ENCODE measurements around the gene RNLS.

Gene RNLS

DNA sequence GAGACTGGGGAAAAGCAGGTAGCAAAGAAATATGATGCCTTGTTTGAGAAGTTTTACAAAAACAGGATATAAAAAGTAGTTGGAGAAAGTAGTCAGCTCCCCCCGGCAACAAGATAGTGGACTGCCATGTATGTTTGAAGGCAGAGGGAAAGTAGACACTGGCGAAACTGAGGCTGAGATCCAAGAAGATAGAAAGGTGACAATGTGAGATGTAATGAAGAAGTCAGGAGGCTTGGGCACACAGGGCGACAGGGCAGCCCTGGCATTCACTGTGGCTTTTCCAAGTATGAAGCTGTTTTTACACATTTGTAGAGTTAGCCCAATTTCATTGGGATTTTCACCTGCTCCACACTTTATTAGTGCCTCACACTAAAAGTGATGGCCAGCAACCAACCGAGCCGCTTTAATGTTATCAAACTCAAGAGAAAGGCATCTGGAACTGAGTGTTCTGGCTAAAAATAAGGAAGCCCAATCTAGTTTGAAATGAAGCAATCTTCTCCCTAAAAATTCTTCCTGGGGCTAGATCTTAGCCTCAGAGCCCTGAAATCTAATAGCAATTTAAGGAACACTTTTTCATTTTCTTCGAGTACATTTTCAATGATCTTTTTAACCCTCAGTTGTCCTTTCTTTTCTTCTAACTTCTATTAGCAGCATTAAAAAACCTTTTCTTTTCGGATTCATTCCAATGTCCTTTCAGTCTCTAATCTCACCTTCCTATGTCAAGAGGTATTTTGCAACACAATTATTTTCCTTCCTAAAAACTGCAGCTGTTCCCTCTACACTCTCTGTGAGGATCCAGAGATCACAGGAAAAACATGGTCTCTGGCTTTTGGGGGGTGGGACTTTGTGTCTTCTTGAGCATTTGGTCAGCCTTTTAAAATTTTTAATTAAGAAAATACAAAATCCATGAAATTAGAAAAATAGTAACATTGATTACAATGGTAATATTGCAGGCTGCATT lies 108.0 kb downstream of the RNLS start:
- DNase-seq = no peak

DNA sequence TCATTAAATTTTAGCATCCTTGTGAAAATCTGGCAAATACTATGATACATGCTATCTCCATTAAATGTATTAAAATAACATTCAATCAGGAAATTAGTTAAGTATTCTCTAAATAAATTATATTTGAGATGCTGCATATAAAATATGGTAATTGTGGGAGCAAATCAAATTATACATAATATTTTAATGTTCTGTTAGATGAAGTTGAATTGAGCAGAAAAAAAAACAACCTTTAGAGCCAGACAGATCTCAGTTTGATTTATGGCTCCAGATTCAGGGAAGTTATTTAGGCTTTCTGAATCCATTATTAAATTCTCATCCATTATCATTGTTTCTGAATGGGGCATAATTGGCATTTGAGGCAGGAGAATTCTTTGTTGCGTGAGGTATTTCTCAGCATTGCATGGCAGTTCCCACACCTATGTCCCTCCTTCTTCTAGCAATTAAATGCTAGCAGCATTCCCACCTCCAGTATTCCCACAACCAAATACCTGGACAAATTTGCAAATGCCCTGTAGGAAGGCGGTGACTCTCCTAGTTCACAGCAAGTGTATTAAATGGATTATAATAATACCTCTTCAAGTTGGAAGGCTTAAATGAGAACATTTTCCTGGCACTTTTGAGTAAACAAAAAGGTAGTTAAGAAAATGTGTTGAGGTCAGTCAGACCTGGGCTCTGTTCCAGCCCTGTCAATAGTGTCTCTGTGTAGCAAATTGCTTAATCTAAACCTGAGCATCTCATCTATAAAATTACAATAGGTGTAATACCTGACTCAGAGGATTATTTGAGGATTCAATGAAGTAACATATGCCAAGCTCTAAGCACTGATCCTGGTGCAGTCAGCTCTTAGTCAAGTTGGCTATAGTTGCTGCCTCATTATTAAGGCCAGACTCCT lies 108.9 kb downstream of the RNLS start:
- DNase-seq = peak; percentile 7

DNA sequence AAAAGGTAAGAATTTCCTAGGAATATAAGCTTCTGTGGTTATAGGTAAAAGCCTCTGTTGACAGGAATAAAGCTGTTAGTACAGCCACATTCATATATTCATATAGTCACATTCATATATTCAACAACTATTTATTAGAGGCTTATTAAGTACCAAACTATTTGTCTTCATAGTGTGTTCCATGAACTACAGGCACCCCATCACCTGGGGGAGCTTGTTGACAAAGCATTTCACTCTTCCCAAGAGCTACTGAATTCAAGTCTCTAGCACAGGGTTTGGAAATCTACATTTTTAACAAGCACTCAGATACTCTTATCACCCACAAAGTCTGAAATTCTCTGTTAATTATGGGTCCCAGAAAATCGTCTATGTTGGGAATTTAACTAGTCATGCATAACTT lies 110.6 kb downstream of the RNLS start:
- no peak for DNase-seq

DNA sequence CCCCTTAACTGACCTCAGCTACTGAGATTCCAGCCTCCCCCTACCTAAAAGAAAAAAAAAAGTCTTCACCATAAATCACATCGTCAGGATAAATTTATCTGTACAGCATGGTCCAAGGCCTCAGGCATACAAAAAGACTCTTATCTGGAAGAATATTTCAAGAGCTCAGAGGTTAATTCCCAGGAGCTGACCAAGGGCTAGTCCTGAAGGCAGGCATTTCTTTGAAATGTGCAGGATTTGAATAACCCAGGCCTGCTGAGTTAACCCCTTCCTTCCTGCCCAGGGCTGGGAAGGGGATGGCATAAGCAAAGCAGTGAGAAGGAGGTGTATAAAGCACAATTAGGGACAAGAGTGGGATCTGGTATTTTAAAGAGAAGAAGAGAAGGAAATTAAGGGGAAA lies 111.2 kb downstream of the RNLS start:
- DNase-seq = no peak

DNA sequence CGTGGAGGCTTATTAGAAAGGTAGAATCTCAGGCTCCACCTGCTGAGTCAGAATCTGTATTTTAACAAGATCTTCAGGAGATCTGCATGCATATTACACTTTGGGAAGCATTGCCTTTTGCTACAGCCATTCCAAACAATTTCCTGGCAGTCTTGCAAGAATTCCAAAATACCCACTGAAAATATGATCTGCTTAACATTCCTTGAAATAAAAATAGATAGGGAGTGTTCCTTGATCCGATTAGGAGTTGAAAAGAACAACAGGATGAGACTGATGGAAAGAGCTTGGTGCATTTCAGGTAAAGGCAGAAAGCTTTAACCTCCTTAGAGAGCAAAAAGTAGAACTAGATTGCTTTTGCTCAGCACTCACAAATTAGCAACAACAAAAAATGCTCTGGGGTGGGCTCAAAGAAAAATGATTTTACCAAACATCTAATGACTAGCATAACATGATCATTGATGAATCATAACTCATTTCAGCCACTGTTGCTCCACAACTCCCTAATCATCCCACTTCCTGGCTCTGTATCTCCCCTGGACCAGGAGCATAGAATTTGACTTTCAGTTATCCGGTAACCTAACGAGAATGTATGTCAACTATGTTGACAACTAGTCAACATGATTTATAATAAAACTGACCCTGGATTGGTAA lies 115.2 kb downstream of the RNLS start:
- no peak for DNase-seq

DNA sequence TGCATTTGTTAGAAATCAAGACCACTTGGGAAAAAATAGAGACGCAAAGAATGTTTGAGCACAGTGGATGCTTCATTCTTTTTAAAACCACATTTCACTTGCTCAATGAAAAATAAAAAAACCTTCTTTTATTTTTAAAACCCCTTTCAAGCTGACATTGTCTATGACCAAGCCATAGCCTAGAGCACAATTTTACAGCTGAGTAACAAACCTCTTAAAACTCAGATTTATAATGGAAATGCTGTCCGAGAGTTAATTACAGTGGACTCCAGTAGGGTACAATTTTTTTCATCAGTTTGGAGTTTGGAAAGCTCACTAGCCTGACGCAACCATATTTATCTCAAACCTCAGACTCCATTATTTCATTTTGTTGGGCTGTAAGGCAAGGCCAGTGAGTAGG lies 116.3 kb downstream of the RNLS start:
- no peak for DNase-seq

DNA sequence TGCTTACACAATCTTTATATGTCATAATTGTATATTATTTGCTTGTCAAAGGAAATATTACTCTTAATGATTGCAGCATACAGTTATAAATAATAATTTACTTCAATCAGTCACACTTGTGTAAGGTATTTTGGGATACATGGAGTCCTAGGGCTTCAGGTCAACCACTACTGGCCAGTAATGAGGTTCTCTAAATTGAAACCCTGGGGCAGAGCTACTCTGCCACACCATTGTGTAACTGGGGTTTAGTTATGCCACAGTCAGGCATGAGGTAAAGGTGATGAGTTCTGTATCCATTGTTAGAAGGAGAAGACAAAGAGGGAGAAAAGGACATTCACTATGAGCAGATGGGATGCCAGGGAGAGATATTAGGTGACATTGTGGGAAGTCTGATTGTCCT lies 117.4 kb downstream of the RNLS start:
- no peak for DNase-seq

DNA sequence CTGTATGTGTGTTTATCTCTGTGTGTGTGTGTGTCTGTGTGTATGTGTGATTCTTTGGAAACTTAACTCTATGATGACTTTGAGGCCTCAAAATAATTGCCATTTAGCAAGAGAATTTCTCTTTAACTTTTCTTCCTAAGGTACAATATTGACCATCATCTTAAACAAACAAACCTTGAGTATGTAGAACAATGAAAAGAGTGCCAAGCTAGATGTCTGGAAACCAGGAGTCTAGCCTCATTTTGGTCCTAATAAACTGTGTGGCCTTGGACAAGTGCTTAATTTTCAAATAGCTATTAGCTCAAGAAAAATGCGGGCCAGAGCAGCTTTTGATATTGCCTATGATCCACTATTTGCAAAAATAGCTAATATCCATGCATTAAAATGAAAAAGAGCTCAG lies 119.3 kb downstream of the RNLS start:
- no peak for DNase-seq

DNA sequence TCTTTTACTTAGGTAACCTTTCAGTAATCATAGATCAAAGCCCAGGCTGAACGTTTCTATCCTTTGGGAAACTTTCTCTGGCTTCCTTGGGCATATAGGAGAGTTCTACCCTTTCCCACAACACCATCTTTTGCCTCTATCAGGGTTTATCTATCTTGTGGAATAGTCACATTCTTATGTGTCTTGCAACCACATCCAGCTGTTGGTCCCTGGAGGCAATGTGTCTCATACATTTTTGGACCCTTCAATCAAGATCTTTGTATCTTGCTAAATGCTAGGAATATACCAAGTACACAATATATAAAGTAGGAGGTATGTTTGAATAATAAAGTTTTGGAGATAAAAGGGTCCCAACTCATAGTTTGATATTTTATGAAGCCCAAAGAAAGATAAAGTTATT lies 121.7 kb downstream of the RNLS start:
- DNase-seq = no peak

DNA sequence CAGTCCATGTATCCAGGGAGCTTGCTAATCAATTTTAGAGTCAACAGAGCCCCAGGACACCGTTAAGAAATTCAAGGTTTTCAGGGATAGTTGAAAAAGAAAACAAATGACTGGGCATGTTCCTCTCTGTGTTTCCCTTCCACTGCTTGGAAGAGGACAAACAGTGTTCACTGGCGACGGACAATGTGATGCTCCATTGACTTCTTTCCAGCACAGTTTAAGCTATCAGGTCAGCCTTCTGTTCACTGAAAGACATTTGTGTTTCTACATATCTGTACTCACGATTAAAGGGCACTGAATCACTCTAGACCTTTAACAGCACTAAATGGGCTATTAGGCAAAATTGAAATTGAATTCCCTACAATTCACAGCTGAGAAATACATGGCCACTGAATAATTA lies 123.6 kb downstream of the RNLS start:
- DNase-seq = no peak

DNA sequence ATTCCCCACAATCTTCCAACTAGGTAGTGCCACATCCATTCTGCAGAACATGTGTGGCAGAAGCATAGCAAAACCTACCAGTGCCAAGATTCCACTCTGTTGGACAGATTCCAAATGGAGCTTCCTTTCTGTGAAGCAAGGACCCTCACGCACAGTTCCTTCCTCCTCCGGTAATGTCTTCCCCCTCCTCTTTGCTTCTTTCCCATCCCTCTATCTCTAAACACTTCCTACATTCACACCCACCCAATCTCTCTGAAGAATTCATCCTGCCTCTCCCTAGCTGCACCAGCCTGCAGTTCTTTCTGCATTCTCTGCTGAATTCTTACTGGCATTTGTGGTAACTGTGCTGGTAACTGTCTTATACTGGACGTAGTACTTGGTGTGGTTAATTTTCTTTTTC lies 124.9 kb downstream of the RNLS start:
- no peak for DNase-seq

DNA sequence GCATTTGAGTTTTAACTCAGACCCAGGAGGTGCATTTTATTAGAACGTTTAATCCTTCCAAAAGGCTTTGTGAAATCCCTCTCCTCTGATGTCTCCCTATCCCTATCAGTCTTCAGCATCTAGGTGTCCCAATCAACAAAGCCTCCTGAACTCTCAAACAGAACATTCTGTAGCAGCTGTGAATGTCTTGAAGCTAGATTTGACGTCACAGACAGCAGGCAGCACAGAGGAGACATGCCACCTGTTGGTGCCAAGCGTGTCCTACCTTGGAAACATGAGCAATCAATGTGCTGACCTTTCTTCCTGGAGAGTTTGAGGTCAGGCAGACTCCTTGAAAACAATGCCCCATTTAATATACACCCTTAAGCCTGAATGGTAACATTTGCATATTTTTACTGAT lies 125.5 kb downstream of the RNLS start:
- DNase-seq = no peak

DNA sequence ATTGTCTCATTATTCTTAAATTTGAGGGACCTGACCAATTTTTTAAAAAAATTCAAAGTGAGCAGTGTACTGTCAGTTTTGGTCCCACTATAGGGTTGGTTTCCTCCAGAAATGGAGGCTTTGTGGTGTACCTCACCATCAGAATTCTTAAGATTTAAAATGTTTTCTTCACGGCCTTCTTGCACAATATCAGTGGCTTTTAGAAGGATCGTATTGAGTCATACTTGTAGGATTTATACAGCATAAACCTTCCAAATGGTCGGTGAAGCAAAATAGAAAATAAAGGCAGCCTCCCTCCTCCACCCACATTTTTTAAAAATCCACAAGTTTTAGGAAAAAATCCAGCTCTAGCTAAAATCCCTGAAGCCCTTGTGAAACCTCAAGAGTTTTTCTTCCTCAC lies 126.4 kb downstream of the RNLS start:
- DNase-seq = no peak

DNA sequence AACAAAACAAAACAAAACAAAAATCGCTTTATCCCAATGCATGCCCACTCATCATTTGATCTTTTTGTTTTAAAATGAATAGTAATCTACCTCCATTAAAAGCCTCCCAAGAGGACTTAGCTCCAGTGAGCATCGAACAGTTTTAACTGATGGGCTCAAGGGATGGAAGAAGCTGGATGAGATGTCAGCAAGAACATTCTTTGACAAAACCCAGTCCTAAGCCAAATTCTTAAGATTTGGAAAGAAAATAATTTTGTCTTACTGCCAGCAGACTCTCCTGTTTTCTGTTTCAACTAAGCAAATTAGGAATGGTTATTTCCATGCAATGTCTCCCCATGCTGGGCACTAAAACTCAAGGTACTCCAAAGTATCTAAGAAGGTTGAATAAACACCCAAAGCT lies 127.3 kb downstream of the RNLS start:
- DNase-seq = no peak

DNA sequence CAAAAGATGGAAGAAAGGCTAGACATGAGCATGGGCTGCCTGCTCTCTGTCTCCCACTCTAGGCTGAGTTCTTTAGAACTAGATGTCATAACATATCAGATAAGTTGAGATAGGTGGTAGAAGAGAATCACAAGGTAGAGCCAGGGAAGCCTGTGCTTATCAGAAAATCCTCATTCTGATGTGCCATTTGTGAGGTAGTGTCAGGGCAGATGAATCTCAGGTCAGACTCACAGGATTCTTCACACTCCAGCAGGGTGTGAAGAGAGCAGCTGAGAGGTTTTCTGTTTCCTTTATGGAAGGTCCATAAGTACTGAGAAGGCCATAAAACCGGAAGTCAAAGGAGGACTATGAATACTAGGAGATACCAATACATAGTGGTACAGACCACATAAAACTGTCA lies 132.9 kb downstream of the RNLS start:
- DNase-seq = no peak

DNA sequence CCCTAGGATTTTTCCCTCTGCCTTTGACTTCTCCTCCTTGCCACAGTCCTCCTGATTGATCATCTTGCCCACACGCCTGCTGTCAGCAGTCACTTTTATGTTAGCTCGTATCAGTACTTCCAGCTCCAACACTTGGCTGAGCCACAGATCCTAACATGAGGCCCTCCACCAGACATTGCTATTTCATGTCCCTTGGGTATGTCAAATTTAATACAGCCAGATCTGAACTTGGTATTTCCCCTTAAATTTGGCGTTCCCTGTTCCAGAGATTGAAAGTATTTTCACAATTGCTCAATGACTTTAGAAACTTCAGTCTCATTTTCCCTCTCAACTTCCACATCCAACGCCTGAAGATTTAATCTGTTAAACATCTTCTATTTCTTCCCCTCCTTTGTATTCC lies 140.4 kb downstream of the RNLS start:
- DNase-seq = no peak

DNA sequence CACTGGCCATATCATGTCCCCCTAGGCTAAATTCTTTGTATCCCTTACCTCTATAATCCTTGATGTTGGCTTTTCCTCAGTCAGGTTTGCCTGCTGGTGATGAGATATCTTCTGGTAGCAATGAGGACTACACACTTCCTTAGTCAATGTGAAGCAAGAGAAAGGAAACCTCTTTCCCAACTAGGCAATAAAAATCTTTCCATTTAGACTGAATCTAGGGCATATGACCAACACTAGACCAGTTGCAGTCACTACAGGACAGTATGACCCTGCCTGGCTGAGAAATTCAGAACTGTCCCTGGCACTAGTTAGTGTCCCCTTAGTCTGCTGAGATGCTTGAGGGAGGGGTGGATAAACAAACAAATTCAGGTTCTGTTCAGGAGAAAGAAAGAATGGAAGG lies 142.6 kb downstream of the RNLS start:
- DNase-seq = no peak

DNA sequence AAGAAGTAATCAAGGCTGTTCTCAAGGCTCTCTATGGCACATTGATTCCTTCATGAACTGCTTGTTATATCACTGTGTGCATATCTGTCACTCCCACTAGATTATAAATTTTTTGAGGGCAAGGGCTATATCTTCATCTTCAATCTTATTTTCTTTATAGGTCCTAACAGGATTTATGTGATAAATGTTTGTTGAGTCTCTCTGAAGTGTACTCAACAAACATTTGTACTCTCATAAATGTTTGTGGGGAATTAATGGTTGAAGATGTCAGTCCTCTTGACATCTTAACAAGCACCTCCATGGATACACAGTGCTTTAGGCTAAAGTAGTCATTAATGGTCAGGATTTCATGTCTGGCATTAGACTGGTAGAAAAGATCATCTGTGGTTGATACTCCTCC lies 143.2 kb downstream of the RNLS start:
- DNase-seq = no peak

DNA sequence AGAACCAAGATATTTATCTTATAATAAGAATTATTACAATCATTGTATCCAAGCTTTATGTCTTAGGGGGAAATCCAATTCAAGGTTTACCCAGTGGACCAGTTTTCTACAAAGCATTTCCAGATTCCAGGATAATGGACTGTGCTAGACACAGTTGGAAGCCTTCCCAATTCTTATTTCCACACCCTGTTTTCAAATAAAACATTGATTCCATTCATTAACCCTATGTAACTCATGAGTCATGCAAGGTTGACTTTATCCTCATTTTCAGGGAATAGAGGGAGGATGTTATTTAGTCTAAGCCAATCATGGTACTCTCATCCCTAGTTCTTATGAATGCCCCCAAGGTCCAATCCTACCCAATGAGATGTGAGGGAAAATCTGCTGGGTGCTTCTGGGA lies 145.7 kb downstream of the RNLS start:
- no peak for DNase-seq

DNA sequence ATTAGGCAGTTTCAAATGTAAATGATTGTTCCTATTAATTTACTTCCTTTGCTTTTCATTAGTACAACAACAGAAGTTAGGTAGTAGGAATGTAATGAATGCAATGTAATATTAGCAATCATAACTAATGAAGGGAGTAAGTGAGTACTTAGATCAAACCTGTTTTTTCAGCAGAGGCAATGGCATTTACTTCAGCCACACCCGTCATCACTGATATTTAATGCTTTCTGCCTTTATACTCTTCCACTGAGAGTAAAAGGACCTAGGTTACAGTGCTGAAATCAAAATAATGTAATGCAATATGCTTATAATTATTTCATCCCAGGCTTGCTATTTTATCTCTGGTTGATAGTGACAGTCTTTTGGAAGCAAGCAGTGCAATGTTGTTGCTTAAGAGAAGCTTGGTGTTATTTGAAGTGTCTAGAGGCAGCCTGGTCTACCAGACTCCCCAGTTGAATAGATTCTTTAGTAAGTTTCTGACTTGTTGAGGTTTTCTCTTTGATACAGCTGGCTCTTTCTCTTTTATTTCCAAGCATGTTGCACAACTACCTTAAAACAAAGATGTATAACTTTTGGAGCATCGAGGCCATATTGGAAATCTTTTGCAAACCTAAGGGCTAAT lies 149.4 kb downstream of the RNLS start:
- DNase-seq = no peak

DNA sequence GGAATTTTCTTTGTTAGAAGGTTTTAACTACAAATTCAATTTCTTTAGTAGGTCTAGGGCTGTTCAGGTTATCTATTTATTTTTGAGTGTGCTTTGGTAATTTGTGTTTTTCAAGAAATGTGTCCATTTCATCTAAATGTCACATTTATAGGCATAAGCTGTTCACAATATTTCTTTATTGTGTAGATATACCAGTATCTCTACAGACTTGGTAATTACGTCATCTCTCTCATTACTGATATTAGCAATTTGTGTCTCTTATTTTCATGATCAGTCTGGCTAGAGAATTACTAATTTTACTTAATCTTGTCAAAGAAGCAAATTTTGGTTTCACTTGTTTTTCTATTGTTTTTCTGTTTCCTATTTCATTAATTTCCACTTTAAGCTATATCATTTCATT lies 152.0 kb downstream of the RNLS start:
- DNase-seq = no peak

DNA sequence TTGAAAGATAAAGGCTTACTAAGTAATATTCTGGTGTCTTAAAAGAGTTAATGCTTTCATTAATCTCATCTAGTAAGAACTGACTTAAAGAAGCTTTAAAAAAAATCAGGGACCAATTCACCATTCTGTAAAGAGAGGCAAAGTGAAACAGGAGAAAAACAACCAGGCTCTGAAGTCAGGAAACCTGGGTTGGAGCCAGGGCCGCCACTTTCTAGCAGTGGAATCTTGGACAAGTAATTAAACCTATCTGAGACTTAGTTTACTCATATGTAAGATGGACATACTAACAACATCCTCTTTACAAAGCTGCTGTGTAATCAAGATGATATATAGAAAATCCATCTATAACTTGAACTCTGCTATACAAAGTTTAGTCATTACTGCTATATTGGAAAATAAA lies 154.1 kb downstream of the RNLS start:
- DNase-seq = no peak

DNA sequence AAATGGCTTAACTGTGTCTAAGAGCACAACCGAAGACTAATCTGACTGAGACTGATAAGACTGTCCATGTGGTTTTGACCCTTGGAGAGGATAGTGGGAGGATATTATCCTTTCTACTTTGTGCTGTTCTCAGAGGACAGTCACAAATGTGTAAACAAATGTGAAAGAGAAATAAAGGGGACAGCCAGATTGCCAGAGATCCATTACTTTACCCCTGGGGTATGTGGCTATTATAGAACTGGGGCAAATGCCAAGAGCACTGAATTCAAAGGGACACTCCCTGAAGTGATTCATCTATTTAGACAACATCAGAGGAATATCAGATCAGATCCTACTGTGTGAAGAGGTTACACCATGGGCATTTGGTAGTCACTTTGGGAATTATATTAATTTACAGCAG lies 154.7 kb downstream of the RNLS start:
- no peak for DNase-seq
